Stimulated activated naive CD4-positive, alpha-beta T cell treated with Interleukin-2 at 50 U/mL for 16 hours (primary cell): Measurements from ENCODE around the gene ADAM15.

Experiments used
- DNase-seq: peaks from one replicate; lab custom pipeline; 2025; lab: John Stamatoyannopoulos, UW

The ADAM15 gene

GRCh38 chr1:155011437-155012025 lies 39.6 kb upstream of the ADAM15 start:
- no peak for DNase-seq

GRCh38 chr1:155012026-155012546 lies 39.0 kb upstream of the ADAM15 start:
- DNase-seq: peak; percentile 20

GRCh38 chr1:155012776-155013602 lies 38.1 kb upstream of the ADAM15 start:
- no peak for DNase-seq

GRCh38 chr1:155013632-155014031 lies 37.5 kb upstream of the ADAM15 start:
- peak; percentile 27 for DNase-seq

- DNase-seq: no peak
Observed at GRCh38 chr1:155014709-155015508, 36.2 kb upstream of the ADAM15 start.

- no peak for DNase-seq
Observed at GRCh38 chr1:155015527-155016230, 35.4 kb upstream of the ADAM15 start.

- no peak for DNase-seq
Observed at GRCh38 chr1:155016231-155016831, 34.8 kb upstream of the ADAM15 start.

GRCh38 chr1:155017041-155017945 lies 33.8 kb upstream of the ADAM15 start:
- DNase-seq: peak; percentile 94

- no peak for DNase-seq
Observed at GRCh38 chr1:155017946-155018316, 33.2 kb upstream of the ADAM15 start.

- DNase-seq: no peak
Observed at GRCh38 chr1:155018617-155019348, 32.3 kb upstream of the ADAM15 start.

- DNase-seq: no peak
Observed at GRCh38 chr1:155019377-155020245, 31.5 kb upstream of the ADAM15 start.

- no peak for DNase-seq
Observed at GRCh38 chr1:155022136-155022926, 28.8 kb upstream of the ADAM15 start.

- no peak for DNase-seq
Observed at GRCh38 chr1:155022927-155023236, 28.2 kb upstream of the ADAM15 start.

GRCh38 chr1:155023627-155024026 lies 27.5 kb upstream of the ADAM15 start:
- no peak for DNase-seq

- DNase-seq: no peak
Observed at GRCh38 chr1:155024315-155024714, 26.8 kb upstream of the ADAM15 start.

- no peak for DNase-seq
Observed at GRCh38 chr1:155026154-155026553, 25.0 kb upstream of the ADAM15 start.

- DNase-seq: no peak
Observed at GRCh38 chr1:155026588-155026987, 24.5 kb upstream of the ADAM15 start.
